Measurements from ENCODE around the gene SERINC3.
"Not testable (repeated sequence)": the region's sequence is repeated elsewhere in the genome, so short reads cannot be mapped to it uniquely, and the experiment has no call there.

SERINC3 gene

DNA sequence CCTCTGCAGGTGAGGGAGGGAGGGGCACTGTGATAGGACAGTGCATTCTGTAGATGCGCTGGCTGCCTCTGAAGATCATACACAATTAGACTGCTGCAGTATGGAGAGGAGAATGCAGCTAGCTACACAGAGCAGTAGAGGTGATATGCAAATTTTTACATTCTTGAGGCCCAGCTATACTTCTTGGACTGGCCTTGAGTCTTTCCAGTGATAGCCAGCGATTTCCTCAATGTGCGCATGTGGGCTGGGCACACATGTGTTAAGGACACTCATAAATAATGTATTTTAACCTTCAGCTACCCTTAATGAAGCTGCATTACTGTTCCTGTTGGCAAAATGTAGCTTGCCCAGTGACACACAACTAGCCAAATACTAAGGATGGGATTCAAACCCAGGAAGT, 27.2 kb downstream of the SERINC3 start:
- DNase-seq (ENCODE audit: extremely low read depth in 1 of 2, low read depth in 1 of 2): no peak

DNA sequence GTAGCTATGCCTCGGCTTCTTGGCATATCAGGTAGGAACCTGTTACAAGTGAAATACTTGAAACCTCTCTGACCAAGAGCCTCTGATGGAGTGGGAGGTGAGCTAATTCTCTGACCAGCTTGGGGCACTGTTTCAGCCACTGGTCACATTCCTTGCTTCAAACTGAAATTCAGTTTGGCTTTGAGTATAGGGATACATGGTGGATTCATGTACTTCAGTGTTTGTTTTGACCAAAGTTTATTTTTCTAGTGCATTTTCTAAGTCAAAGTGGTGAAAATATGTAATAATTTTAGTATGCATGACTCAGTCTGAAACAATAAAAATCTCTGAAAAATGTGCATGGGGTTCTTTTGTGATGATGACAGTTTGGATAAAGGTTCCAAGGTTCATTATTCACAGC, 27.6 kb downstream of the SERINC3 start:
- DNase-seq (ENCODE audit: extremely low read depth in 1 of 2, low read depth in 1 of 2): no peak

DNA sequence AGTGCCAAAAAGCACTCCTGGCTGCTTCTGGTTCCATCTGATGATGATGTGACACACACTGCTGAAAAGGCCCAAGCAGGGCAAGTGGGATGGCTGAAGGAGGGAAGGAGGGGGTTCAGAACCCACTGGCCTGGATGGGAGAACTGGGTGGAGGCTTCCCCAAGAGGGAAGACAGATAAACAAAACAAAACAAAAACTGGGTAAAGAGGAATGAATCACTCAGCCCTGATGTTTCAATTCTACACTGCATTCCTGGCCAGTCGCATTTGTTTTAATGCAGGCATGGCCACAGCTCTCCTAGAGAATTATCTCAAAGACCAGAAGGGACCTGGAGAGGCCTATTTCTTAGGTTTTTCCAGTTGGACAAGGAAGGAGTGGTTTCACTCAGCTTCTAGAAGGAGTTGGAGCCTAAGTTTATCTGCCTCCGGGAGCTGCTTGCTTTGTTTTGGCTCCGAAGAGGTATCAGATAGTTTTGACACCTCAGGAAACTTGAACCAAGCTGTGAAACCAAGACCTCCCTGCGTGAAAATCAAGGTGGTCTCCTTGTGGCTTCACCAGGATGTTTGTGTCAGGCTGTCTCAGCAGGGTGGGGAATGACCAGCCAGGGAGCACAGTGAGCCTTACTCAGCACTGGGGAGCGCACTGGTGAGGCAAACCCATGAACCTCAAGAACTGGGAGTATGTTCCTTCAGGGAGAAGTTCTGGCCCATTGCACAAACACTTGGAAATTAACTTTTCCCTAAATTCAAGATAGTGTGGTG, 30.1 kb downstream of the SERINC3 start:
- DNase-seq (ENCODE audit: extremely low read depth in 1 of 2, low read depth in 1 of 2): no peak

DNA sequence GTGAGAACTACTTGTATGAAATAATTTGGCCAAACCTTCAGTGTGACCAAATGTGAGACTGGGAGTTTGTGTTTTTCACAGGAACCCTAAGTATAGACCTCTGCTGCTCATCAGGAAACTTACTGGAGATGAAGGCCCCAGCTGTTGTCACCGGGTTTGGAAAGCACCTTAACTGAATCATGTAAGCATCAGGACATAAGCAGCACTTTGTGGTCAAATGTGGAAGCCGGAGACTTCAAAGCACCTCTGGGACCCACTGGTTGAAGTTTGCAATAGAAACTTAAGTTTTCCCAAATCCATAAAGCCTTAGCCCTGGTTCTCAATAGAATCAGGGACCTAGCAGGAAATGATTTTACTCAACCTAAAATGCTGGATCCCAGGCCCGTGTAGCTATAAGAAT, 31.9 kb downstream of the SERINC3 start:
- no peak for DNase-seq (ENCODE audit: extremely low read depth in 1 of 2, low read depth in 1 of 2)

DNA sequence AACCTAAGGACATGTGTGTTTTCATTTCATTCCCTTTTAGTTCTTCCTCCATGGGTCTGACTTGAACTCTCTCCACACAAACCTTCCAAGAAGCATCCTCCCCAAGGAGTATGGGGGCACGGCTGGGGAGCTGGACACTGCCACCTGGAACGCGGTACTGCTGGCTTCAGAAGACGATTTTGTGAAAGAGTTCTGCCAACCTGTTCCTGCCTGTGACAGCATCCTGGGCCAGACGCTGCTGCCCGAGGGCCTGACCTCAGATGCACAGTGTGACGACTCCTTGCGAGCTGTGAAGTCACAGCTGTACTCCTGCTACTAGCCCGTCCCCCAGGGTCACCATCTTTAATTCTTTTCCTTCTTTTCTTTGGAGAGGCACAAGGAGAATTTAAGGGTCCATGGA, 32.6 kb downstream of the SERINC3 start:
- no peak for DNase-seq (ENCODE audit: extremely low read depth in 1 of 2, low read depth in 1 of 2)

DNA sequence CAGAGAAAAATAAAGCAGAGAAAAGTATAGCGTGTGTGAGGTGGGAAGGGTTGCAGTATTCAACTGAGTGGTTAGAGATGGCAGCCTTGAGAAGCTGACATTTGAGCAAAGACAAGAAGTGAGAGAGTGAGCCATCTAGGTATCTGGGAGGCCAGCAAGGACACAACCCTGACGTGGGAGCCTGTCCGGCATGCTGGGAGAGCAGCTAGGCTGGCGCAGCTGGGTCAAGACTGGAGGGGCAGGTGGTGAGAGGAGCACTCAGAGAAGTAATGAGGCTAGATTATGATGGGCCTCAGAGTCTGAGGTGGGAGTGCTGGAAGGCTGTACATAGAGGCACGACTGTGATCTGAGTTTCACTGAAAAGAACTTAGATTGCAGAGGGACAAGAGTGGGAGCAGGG, 33.3 kb downstream of the SERINC3 start:
- no peak for DNase-seq (ENCODE audit: extremely low read depth in 1 of 2, low read depth in 1 of 2)

DNA sequence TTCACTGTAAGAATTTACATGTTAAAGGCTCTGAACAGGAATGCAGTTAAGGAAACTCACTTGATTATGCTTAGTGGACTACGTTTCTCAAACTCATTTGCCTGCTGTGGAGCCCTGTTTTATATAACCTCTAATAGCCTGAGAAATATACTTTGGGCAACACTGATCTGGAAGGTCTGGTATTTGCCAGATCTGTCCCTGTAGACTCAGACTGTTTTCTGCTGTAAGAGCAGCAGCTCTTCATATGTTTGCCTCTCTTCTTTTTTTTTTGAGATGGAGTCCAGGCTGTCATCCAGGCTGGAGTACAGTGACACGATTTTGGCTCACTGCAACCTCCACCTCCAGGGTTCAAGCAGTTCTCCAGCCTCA, 36.1 kb downstream of the SERINC3 start:
- DNase-seq (ENCODE audit: extremely low read depth in 1 of 2, low read depth in 1 of 2): no peak

DNA sequence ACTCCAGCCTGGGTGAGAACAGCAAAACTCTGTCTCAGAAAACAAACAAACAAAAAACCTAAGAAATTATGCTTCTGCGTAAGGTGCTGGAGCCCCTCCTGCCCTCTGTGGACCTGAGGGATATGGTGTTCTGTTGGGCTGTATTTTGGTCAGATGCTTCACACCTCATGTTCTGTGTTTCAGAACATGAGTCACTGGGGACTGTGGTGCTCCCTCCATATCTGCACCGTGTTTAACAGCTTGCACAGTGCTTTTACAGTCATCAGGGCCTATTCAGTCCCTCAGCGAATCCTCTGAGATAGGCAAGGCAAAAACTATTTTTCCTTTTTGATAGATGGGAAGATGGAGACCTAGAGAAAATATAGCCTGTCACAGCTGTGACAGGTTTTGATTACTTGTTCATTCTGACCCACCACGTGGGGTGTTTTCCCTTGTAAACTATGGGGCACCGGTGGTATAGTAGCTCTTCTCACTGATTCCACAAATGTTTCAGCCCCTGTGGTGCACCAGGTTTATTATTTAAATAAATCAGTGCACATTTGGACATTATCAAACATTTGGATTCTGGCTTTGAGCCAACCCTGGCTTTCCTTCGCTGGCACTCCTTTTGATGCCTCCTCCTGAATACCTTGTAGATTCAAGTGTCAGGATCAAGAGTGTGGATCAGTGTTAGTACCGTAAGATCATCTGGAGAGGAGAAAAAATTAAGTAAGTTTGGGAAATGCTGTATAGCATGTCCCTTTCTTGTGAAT, 36.6 kb downstream of the SERINC3 start:
- no peak for DNase-seq (ENCODE audit: extremely low read depth in 1 of 2, low read depth in 1 of 2)

DNA sequence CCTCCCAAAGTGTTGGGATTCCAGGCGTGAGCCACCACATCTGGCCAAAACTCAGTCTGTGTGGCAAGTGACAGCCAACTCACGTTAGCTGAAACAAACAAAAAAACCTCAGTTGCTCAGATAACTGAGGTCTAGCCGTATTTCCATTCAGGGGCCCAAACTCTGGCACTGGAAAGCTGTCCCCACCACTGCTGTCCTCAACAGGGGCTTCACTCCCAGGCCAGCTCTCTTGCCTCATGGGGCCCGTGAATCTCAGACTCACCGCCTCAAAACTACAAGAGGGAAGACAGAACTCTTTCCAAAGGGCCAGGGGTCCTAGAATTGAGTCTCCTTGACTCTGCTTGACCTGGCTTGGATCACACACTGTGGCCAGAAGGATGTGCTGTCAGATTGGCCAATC, 38.8 kb downstream of the SERINC3 start:
- no peak for DNase-seq (ENCODE audit: extremely low read depth in 1 of 2, low read depth in 1 of 2)

DNA sequence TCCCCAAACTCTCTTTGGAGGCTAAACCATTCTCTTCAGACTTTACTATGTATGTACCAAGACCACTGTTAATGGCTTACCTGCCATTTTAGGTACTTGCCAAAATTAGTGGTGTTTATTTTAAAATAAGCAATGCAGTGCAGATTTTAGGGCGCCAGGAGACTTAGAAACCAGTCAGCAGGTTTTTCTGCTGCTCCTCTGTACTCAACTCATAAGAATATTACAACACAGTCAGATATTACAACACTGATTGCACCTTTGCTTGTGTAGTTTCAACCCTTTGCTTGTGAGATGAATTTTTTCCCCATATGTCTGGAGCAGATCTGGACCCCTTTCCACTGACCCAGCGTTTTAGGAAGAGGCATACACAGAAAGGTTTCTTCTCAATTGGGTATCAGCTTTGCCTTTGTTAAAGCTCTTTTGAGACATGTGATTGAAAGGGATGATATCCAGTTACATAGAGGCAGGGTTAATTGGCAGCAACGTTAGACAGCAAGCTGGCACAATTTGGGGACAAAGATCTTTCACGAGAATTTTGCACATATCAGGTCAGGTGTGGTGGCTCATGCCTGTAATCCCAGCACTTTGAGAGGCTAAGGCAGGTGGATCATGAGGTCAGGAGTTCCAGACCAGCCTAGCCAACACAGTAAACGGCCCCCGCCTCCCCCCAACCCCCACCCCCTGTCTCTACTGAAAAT, 40.0 kb downstream of the SERINC3 start:
- DNase-seq (ENCODE audit: extremely low read depth in 1 of 2, low read depth in 1 of 2): no peak

DNA sequence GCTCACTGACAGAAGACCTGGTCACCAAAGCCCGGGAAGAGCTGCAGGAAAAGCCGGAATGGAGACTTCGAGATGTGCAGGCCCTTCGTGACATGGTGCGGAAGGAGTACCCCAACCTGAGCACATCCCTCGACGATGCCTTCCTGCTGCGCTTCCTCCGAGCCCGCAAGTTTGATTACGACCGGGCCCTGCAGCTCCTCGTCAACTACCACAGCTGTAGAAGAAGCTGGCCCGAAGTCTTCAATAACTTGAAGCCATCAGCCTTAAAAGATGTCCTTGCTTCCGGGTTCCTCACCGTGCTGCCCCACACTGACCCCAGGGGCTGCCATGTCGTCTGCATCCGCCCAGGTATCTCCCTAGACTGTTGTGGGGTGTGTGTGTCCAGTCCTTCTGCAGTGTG, 41.8 kb downstream of the SERINC3 start:
- no peak for DNase-seq (ENCODE audit: extremely low read depth in 1 of 2, low read depth in 1 of 2)

DNA sequence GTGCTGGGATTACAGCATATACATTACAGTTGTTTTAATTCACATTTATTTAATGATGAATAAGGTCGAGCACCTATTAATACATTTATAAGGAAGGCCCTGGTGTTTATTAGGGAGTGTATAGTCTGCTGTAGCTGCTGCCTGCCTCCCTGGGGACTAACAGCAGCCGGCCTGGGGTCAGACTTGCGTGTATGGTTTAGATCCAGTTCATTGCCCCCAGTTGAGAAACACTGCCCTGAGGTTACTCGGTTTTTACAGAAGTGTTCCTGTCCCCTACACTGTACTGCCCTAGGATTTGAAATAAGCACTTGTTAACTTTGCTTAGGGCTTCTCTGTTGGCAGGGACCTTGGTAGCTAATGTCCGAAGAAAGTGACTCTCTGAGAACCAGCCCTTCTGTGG, 42.2 kb downstream of the SERINC3 start:
- no peak for DNase-seq (ENCODE audit: extremely low read depth in 1 of 2, low read depth in 1 of 2)

DNA sequence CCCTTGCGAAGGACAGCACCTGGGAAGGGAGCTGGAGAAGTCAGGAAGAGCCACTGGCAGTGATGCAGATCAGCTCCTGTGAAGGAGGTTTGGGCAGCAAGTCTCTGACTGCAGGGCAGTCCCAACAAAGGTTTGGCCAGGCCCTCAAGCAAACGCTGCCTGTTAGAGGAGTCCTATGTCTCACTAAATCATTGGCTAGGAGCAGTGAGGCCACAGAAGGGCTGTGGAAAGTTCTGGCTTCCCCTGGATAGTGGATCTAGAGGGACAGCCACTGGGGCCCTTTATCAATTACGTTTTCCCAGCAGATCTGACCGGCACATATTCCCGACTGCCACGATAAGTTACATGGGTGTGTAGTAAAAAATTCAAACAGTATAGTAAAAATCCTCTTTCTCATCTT, 43.7 kb downstream of the SERINC3 start:
- no peak for DNase-seq (ENCODE audit: extremely low read depth in 1 of 2, low read depth in 1 of 2)

DNA sequence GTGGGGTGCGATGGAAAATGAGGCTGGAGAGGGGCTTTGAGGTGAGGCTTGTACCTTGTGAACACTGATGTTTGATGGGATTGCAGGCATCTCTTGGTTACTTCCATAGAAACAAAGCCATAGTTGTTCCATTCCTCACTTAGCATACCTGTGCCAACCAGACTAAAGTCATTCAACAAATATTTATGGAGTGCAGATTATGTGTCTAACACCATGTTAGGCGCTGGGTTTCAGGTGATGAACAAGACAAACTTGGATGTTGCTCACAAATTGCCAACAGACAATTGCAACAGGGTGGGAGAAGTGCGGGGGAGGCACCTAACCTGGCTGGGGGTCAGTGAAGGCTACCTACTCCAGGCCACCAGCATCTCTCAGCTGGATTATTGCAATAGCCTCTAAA, 44.7 kb downstream of the SERINC3 start:
- no peak for DNase-seq (ENCODE audit: extremely low read depth in 1 of 2, low read depth in 1 of 2)

DNA sequence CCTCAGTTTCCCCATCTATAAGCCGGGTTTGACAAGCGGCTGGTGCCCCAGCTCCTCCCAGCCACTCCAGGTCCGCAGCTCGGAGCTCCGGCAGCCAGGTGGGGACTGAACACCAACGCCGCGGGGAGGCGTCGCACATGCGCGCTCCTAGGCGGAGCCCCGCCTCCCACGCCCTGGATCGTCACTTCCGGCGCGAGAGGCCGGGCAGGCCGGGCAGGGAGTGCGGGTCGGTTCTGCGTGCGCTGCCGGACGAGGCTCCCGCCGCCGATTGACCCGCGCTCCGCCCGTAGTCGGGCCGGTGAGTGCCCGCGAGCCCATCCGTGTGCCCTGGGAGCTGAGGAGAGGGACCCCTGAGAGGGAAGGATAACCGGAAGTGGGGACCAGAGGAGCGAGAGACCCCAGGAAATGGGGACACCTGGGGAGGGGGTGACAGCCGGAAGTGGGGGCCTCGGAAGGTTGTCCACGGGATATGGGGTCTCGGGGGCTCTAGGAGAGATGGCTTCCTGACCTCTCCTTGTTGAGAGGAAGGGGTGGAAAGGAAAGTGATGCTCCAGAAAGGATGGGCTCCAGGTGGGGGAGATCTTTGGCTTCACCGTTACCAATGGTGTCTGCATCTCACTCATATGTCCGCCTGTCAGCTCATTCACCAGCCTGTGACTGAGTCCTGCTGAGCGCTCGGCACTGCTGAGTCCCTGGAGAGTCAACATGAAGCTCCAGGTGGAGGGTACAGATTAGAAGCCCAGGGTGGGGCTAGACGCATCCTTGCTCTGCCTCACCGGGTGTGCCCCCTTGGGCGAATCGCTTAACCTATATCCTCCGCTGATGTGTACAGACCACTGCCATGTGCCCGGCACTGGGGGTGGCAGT, 45.9 kb downstream of the SERINC3 start, which contains the start of gene TTPAL:
TSS of gene TTPAL (plus strand) at position 181 of the 867 bp plus-strand sequence. CDS start 4,126 bp downstream, outside the sequence.
- DNase-seq (ENCODE audit: extremely low read depth in 1 of 2, low read depth in 1 of 2): peak; percentile 59 to 82

DNA sequence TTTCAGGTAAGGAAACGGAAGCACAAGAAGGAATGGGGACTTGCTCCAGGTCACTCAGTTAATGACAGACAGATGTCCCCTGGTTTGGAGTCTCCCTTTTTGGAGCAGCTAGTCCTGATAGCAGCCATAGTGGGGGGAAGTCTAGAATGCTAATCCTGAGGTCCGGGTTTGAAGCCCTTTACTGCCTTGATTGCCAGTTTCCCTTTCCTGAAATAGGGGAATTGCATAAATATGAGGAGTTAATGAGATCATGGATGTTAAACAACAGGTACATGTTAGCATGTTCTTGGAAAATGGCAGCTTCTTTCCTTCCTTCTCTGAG, 46.5 kb downstream of the SERINC3 start:
- no peak for DNase-seq (ENCODE audit: extremely low read depth in 1 of 2, low read depth in 1 of 2)

DNA sequence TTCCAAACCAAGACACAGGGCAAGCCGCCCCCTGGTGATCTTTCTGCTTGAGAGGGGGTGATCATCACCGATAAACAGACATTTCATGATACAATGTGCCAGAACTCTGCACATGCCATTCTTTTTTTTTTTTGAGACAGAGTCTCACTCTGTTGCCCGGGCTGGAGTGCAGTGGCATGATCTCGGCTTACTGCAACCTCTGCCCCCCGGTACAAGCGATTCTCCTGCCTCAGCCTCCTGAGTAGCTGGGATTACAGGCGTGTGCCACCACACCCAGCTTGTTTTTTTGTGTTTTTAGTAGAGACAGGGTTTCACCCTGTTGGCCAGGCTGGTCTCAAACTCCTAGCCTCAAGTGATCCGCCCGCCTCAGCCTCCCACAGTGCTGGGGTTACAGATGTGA, 49.6 kb downstream of the SERINC3 start:
- DNase-seq (ENCODE audit: extremely low read depth in 1 of 2, low read depth in 1 of 2): not testable (repeated sequence)

DNA sequence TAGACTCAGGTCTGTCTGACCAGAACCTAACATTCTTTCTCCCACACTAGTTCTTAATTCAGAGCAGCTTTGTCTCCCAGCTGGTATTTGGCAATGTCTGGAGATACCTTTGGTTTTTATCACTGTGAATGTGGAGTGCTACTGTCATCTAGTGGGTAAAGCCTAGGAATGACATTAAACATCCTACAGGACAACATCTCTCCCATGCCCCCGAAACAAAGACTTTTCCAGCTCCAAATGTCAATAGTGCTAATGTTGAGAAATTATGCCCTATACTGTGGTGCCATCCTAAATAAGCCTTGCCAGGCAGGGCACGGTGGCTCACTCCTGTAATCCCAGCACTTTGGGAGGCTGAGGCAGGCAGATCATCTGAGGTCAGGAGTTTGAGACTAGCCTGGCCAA, 50.4 kb downstream of the SERINC3 start:
- DNase-seq (ENCODE audit: extremely low read depth in 1 of 2, low read depth in 1 of 2): no peak

DNA sequence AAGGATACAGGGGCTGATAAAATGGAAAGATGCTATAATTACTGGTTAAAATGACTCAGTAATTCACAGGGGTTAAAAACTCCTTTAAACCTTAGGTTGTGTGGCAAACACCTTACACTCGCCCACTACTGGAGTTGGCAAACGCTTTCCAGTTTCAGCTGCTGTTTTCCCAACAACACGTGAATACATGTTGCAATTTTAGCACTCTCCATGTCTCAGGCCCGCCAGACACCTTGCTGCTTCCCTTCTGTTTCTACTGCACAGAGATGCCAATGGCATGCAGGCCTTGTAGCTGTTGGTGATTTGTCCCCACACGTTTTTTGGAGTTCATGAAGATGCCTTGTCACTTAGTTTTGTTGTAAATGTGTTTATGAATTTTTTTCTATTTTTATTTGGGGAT, 51.5 kb downstream of the SERINC3 start:
- no peak for DNase-seq (ENCODE audit: extremely low read depth in 1 of 2, low read depth in 1 of 2)

DNA sequence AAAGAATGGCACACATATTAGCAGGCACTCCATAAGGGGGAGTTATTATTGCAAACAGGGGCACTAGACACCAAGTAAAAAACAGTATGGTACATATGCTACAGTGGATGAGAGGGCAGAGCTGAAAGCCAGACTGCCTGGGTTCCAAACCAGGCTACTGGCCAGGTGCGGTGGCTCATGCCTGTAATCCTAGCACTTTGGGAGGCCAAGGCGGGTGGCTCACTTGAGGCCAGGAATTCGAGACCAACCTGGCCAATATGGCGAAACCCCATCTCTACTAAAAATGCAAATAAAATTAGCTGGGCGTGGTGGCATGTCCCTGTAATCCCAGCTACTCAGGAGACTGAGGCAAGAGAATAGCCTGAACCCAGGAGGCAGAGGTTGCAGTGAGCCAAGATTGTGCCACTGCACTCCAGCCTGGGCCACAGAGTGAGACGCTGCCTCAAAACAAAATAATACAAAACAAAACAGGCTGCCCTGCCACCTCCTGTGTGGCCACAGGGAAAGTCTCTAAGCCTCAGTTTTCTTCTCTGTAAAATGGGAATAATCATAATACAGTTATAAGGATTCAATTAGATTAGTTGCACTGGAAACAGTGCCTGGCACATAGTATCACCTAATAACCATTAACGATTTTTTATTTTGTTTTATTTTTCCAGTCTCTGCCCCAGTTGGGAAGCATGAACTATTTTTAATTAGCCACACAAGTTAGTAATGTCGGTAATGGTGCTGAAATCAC, 53.7 kb downstream of the SERINC3 start:
- DNase-seq (ENCODE audit: extremely low read depth in 1 of 2, low read depth in 1 of 2): no peak
